Kidney tubule cell (primary cell): ENCODE data around the gene SLC49A4.
"Not testable (repeated sequence)": the region's sequence is repeated elsewhere in the genome, so short reads cannot be mapped to it uniquely, and the experiment has no call there.

Experiments
- DNase-seq: peaks from one replicate; pipeline ENCODE4 v3.0.0-alpha.2; 2018; ENCODE audit warnings: low spot score

Gene SLC49A4, protein sequence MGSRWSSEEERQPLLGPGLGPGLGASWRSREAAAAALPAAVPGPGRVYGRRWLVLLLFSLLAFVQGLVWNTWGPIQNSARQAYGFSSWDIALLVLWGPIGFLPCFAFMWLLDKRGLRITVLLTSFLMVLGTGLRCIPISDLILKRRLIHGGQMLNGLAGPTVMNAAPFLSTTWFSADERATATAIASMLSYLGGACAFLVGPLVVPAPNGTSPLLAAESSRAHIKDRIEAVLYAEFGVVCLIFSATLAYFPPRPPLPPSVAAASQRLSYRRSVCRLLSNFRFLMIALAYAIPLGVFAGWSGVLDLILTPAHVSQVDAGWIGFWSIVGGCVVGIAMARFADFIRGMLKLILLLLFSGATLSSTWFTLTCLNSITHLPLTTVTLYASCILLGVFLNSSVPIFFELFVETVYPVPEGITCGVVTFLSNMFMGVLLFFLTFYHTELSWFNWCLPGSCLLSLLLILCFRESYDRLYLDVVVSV

GRCh38 chr3:122794779-122795673 lies at the start of gene SLC49A4:
SLC49A4 (plus strand) TSS chr3:122795069; CDS start chr3:122795193, 124 bp downstream.
- DNase-seq, result peak; percentile 91

GRCh38 chr3:122745369-122746021 lies 49.4 kb upstream of the SLC49A4 start:
- DNase-seq, result peak; percentile 41

DNA sequence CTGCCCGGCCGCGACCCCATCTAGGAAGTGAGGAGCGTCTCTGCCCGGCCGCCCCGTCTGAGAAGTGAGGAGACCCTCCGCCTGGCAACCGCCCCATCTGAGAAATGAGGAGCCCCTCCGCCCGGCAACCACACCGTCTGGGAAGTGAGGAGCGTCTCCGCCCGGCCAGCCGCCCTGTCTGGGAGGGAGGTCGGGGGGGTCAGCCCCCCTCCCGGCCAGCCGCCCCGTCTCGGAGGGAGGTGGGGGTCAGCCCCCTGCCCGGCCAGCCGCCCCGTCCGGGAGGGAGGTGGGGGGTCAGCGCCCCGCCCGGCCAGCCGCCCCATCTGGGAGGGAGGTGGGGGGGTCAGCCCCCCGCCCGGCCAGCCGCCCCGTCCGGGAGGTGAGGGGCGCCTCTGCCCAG lies 47.6 kb upstream of the SLC49A4 start:
- not testable (repeated sequence) for DNase-seq

DNA sequence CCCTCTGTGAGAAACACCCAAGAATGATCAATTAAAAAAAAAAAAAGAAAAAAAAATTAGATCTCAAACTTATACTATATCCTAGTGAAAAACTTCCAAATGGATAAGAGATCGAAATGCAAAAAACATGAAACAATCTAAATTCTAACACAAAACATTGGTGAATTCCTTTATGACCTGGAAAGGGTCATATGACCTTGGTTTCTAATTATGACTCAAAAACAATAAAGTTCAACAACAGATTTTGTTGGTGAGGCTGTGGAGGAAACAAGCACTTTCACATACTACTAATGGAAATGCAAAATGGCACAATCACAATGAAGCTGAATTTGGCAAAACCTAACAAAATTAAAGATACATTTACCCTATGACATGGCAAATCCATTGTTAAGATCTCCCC lies 46.5 kb upstream of the SLC49A4 start:
- DNase-seq, result no peak

DNA sequence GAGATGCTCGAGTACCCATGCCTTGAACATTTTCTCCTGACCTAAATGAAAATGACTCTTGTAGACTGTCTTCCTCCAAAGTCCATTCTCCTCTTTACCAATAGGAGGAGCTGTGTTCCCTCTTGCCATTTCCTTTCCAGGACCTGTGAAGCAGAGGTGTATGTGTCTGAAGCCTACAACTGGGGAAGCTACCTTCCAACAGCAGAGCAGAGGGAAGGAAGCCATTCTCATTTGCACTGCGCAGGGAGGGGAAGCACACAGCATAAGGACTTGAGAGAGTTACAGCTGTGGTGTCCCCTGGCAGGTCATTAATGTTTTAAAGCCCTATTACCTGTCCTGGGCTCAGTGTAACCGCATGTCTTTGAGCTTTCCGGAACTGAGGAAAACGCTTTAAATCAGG lies 39.9 kb upstream of the SLC49A4 start:
- DNase-seq, result peak; percentile 71

GRCh38 chr3:122755491-122755890 lies 39.4 kb upstream of the SLC49A4 start:
- DNase-seq, result no peak

DNA sequence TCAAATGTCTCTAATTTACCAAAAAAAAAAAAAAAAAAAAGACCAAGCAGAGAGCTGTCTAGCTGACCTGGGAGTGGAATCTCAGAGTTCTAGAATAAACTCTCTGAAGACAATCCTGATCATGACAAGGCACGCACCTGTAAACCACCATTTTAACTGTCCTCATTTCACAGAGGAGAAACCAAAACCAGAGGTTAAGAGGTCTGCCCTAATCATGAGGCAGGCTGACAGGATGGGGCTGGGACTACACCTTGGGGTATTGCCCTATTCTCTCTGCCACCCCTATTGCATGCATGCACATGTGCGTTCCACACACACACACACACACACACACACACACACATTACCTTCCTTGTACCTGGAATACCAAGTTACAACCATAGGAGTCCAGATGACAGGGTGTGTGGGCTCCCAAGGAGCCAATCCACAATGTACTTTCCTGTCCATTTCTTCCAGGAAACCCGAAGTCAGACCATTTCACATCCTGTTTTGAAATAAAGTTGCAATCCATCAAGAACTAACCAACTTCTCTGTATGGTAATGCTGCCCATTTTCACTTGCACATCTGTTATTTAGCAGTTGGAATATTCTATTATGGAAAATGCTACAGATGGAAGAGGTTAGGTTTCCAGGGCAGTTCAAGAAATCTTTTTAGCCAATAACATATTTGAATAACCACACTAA lies 35.9 kb upstream of the SLC49A4 start:
- DNase-seq, result no peak

DNA sequence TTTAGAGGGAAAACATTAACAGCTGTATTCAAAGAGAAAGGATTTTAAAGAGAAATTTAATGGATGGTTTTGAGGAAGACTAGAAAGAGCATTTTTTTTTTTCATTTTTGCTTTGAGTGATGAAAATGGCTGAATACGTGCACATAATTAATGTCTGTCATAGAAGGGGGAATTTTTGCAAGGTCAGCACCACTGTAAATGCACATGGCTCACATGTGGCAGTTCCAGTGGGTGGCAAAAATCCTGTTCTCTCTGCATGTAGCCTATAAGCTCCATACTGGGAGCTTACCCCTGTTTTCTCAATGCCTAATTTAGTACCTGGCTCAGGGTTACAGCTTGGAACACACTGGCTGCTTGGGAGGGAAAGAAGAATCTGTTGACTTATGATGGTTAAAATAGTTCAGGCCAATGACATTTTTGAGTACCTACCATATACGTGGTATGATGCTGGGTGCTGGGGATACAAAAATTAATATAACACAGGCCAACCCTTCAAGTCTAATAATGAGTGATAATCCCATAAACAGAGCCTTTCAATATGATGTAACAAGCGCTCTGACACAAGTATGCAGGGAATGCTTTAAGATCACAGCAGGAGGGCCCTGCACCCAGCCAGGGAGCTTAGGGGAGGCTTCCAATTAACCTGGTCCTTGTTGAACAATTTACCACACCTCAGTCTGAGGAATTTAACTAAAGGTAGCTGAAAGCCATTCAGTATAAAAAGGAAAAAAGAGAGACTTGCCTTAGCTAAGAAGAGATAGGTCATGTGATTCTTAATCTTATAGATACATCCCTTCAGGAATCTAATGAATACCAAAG lies 34.2 kb upstream of the SLC49A4 start:
- DNase-seq, result peak; percentile 65

GRCh38 chr3:122766430-122766829 lies 28.4 kb upstream of the SLC49A4 start:
- no peak for DNase-seq

DNA sequence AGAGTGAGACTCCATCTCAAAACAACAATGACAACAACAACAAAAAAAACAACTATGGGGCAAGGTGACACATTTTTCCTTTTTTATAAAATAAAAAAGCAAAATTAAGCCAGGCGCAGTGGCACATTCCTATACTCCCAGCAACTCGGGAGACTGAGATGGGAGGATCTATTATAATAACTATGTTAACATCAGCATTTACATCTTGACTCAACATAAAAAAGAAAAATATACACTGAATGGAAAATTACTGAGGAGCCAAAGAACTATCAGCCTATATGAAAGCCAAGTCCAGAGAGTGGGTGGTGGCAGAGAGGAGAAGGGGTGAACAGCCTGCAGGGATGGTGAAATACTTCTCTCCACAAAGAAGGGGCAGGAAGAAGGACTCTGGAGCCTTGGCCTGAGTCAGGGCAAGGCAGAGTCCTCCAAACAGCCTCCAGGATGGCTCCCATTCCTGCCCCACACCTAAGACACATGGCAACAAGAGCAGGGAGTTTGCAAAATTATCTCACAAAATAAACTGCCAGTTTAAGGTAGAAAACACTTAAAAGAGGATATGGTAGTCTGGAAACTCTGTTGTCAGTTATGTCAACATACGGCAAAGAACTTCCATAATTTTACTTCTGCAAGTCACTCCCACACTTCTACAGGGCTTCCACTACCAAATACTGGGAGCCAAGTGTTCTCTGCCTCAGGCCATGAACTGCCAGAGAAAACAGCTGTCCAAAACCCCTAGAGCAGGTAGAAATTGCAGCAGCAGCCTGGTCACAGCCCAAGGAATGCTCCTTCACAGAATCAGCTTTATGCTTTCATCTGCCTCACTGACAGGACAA lies 27.1 kb upstream of the SLC49A4 start:
- no peak for DNase-seq

DNA sequence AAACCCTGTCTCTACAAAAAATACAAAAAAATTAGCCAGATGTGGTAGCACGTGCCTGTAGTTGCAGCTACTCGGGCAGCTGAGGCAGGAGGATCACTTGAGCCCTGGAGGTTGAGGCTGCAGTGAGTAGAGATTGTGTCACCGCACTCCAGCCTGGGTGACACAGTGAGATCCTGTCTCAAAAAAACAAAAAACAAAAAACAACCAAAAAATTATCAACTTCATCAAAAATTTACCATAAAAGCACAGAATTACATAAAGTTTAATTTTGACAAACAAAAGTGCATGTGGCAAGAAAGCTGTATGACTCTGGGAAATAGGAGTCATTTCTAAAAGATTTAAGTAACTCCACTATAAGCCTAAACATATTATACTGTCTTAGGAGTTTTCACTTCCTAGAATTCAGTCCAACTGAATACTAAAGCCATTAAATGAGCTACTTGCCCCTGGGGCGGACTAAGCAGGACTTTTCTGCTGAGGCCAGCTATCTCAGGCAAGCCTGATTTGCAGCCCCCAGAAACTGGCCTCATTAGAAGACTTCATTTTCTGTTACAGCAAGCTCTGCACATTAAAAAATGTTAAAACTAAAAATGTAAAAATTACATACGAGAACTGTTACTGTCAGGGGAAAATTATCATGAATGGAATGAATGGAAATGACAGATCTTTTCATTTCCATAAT lies 24.2 kb upstream of the SLC49A4 start:
- DNase-seq, result no peak

DNA sequence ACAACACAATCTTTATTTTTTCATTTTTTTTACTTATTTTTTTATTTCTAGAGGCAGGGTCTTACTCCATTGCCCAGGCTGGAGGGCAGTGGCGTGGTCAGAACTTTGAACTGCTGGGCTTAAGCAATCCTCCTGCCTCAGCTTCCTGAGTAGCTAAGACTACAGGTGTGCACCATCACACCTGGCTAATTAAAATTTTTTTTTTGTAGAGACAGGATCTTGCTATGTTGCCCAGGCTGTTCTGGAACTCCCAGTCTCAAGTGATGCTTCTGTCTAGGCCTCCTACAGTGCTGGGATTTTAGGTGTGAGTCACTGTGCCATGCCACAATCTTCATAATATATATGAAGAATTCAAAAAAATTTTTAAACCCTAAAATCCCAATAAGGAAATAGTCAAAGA lies 22.0 kb upstream of the SLC49A4 start:
- no peak for DNase-seq

DNA sequence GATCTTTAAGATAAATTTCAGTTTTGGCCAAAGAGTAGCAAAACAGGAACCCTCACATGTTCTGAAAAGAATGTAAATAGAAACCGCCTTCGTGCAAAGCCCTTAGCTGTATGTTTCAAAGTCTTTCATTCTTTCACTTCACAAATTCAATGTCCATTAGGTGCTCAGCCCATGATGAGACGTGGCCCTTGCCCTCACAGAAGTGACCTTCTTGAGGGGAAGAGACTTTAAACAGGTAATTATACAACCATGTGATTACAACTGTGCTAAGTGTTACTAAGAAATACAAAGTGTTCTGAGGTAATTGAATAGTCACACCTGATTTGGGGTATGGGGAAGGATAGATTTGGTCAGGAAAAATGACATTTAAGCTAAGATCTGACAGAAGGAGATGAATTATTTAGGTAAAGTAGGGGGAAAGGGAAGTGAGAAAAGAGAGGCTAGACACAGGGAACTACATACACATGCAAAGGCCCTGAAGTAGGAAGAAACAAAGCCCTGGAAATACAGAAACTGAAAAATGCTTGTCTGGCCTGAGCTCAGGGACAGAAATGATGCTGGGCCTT lies 20.8 kb upstream of the SLC49A4 start:
- no peak for DNase-seq

GRCh38 chr3:122774564-122774963 lies 20.3 kb upstream of the SLC49A4 start:
- DNase-seq, result peak; percentile 56

DNA sequence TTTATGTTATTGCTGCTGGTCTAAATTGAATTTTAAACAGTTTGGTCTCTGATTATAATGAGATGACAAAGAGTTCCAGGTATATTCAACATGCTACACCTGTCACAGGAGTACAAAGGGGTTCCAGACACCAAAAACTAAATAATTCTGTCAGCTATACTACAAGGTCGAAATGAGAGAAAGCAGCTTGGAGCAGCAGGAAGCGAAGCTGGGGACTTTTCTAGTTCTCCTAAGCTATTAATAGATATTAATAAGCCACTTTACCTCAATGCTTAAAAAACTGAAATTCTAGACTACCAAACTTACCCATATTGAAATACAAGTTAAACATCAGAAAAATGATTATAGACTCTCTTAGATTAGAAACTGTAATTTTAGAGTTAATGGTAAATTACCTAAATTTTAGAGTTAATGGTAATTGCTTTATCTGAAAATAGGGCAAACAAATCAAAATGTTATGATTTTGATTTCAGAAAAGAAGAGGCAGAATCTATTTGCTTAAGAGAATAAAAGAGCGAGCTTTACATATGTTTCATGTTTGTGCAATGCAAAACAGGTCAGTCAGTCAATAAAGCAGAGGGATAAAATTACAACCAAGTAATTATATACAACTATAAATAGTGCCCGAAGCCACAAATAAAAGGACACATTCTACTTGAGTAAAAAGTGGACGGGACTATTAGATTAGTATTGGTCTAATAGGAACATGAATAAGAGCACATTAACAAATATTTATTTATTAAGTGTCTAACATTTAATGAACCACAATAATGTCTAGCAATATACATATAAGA lies 18.0 kb upstream of the SLC49A4 start:
- DNase-seq, result no peak

DNA sequence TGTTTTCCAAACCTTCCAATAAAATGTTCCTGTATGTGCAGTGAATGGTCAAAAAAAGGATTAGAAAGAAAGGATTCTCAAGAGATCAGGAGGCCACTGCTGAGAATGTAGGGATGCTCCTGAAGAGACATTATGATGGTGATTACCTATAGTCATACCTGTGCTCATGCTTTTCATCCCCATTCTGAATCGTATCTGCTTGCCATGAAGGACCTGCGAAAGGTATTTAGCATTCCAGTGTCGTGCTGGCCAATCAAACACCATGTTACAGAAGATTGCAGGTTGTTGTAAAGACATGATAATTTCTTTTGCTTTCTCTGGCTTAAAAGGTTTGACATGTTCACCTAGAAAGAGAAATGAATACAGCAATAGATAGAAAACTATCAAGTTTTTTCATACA lies 17.3 kb upstream of the SLC49A4 start:
- DNase-seq, result no peak

- DNase-seq, result no peak
Observed at GRCh38 chr3:122782804-122783203, 12.1 kb upstream of the SLC49A4 start.

DNA sequence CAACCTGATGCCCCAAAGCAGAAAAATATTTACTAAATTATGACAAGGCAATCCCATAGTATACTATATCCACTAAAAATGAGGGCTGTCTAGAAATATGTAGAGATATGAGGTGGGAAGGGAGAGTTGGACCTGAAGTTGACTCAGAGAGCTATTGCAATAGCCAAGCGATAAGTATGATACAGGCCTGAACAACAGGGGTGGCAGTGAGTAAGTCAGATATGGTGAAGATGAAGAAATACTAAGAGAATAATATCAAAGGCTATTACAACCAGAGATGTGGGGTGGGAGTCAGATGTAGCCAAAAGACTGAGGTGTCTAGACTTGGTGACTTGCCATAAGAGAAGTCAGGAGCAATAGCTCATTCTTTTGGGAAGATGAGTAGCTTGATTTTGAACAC lies 10.4 kb upstream of the SLC49A4 start:
- peak; percentile 34 for DNase-seq
